Measurements from ENCODE around the gene MPIG6B. TPM values are rescaled to one million over a fixed set of nuclear protein-coding genes. Genes with fewer than 3 reads are reported as not detected.

MPIG6B gene
- total RNA-seq, 1 donor from 2014 or later: not detected

DNA sequence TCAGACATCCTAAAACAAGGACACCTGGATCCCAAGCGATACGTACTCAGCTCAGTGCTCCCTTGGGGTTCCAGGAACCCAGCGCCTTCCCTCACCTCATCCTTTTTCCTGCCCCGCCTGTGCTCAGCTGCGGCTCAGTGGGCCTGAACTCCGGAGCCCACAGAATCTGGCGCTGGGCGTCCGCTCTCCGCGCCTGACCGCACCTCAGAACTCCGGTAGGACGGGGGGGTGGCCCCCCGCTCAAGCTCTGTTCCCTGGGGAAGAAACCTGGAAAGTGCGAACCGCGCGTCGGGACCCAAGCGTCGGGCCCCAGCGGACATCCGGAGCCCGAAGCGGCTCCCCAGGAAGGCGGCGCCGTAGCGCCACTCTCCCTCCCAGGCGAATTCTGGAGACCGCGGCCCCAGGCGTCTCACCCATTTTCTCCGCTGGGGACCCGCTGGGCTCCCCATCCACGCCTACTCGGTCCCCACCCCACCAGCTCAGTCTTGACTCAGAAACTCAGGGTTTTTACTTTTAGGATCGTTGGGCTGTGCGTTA is 42.0 kb upstream of the MPIG6B start:
- peaks cover 5% of the 10 kb centered on the region for H3K36me3 Mint-ChIP-seq (ENCODE audit: low read depth)

DNA sequence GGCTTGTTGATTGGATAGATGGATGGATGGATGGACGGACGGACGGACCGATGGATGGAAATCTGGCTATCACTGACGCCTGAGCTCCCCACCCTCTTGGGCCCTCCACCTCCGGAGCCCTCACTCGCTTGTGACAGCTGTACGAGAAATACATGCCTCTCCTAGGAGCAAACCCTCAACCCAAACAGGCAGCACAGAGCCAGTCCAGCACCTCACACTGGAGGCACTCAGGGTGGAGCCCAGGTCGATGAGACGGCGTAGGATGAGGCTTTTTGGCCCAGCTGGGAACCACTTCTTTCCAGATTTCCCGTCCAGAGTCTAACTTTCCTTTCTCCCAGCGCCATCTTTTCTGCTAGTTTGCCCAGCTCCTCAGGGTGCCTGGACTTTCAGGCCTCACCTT is 39.6 kb upstream of the MPIG6B start:
- peaks cover 12% of the 10 kb centered on the region for H3K36me3 Mint-ChIP-seq (ENCODE audit: low read depth)
- H3K9me3 Mint-ChIP-seq (ENCODE audit: low read depth): no peaks in the 10 kb centered on the region
- no peak for DNase-seq (ENCODE audit: low spot score)
- no peak overlapping the region for H3K27ac Mint-ChIP-seq (ENCODE audit: unreplicated experiment)
- H3K27me3 Mint-ChIP-seq (ENCODE audit: low read depth): no peaks in the 10 kb centered on the region
- TF ChIP-seq, protein P1, sequence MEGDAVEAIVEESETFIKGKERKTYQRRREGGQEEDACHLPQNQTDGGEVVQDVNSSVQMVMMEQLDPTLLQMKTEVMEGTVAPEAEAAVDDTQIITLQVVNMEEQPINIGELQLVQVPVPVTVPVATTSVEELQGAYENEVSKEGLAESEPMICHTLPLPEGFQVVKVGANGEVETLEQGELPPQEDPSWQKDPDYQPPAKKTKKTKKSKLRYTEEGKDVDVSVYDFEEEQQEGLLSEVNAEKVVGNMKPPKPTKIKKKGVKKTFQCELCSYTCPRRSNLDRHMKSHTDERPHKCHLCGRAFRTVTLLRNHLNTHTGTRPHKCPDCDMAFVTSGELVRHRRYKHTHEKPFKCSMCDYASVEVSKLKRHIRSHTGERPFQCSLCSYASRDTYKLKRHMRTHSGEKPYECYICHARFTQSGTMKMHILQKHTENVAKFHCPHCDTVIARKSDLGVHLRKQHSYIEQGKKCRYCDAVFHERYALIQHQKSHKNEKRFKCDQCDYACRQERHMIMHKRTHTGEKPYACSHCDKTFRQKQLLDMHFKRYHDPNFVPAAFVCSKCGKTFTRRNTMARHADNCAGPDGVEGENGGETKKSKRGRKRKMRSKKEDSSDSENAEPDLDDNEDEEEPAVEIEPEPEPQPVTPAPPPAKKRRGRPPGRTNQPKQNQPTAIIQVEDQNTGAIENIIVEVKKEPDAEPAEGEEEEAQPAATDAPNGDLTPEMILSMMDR (IDR thresholded peaks at IDR 0.05): no peak
- H3K4me1 Mint-ChIP-seq (ENCODE audit: low read depth): peaks cover 12% of the 10 kb centered on the region
- no peak overlapping the region for H3K4me3 Mint-ChIP-seq (ENCODE audit: unreplicated experiment)

More for the DNA sequence above, 42.0 kb upstream of the MPIG6B start:
- H3K9me3 Mint-ChIP-seq (ENCODE audit: low read depth): no peaks in the 10 kb centered on the region
- peaks cover 12% of the 10 kb centered on the region for H3K4me1 Mint-ChIP-seq (ENCODE audit: low read depth)
- TF ChIP-seq, protein P1 (IDR thresholded peaks at IDR 0.05): no peak
- no peaks in the 10 kb centered on the region for H3K27me3 Mint-ChIP-seq (ENCODE audit: low read depth)
- peak overlapping the region; percentile 76 for H3K27ac Mint-ChIP-seq (ENCODE audit: unreplicated experiment)
- DNase-seq (ENCODE audit: low spot score): no peak
- H3K4me3 Mint-ChIP-seq (ENCODE audit: unreplicated experiment): peak overlapping the region; percentile 76

DNA sequence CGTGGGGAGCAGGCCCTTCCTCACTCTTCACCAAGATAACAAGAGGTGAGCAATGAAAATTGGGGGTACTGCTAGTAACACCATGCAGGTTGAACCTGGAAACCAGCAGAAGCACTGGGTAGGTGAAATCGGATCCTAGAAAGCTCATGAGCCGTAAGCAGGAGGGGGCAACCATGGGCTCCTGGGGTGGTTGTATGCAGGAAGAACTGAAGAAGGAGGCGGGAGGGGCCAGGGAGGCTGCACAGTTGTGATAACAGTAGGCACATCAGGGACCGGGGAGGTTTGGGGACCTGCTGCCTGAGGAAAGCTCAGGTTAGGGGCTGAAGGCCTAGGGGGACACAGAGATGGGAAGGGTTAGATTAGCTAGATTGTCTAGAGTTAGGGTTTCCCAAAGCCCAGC is 36.7 kb upstream of the MPIG6B start:
- H3K36me3 Mint-ChIP-seq (ENCODE audit: low read depth): peaks cover 19% of the 10 kb centered on the region
- no peak overlapping the region for H3K27ac Mint-ChIP-seq (ENCODE audit: unreplicated experiment)
- peaks cover 2% of the 10 kb centered on the region for H3K4me1 Mint-ChIP-seq (ENCODE audit: low read depth)
- H3K4me3 Mint-ChIP-seq (ENCODE audit: unreplicated experiment): no peak overlapping the region
- no peaks in the 10 kb centered on the region for H3K9me3 Mint-ChIP-seq (ENCODE audit: low read depth)
- no peaks in the 10 kb centered on the region for H3K27me3 Mint-ChIP-seq (ENCODE audit: low read depth)
- TF ChIP-seq, protein P1 (IDR thresholded peaks at IDR 0.05): no peak
- no peak for DNase-seq (ENCODE audit: low spot score)

DNA sequence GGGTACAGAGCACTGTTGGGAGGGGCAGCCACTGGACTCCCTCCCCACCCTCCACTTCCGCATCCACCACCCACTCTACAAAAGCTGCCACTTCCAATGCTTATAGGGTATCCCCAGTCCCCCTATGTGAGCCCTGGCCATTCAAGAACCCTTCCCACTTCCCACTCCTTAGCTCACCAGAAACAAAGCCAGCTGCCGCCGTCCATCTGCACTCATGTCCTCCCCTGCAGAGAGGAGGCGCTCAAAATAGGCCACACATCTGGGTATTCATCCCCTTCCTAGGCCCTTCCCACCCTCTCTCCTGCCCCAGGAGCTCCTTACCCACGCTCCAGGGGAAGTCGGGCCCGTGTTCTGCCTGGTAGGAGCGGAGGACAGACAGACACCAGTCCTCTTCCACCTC is 35.9 kb upstream of the MPIG6B start:
- Mint-ChIP-seq H3K4me1 (ENCODE audit: low read depth) (no peaks in the 10 kb centered on the region), H3K27me3 (ENCODE audit: low read depth) (no peaks in the 10 kb centered on the region), H3K9me3 (ENCODE audit: low read depth) (no peaks in the 10 kb centered on the region), H3K27ac (ENCODE audit: unreplicated experiment) (no peak overlapping the region), H3K36me3 (ENCODE audit: low read depth) (peaks cover 20% of the 10 kb centered on the region), H3K4me3 (ENCODE audit: unreplicated experiment) (no peak overlapping the region)
- no peak for DNase-seq (ENCODE audit: low spot score)
- TF ChIP-seq, protein P1 (IDR thresholded peaks at IDR 0.05): no peak

DNA sequence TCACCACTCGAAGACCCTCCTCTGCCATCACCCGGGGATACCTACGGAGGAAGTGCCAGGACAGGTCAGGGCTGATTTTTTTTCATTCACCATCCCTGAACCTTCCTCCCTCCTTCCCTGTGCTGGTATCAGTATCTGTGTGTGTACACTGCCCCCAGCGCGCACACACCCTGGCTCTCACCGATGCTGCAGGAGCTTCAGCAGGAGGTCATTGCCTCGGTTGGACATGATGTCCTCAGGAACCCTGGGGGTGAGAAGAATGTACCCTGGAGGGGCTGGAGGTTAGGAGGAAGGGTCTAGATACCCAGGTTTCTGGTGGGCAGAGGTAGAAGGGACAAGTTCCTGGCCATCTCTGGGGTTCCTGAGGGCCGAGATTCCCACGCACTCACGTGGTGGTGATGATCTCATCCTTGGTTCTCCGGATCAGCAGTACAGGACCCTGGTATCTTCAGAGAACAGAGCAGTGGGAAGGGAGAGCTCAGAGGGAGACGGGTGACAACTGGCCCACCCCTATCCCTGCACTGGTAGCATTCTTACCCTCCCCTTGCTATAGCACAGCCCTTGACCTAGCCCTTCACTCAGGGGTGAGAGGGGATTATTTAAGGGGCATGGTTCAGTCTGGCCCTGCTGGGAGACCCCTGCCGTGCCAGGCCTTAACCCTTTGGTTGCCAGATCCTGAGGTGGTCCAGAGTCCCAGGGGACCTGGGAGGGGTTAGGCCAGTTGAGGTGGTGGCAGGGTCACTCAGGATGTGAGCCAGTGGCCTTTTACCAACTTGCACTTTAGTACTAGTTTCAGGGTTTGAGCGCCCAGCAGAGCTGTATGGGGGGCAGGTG is 35.1 kb upstream of the MPIG6B start:
- H3K36me3 Mint-ChIP-seq (ENCODE audit: low read depth): peaks cover 26% of the 10 kb centered on the region
- no peak overlapping the region for H3K4me3 Mint-ChIP-seq (ENCODE audit: unreplicated experiment)
- no peak for DNase-seq (ENCODE audit: low spot score)
- H3K27me3 Mint-ChIP-seq (ENCODE audit: low read depth): no peaks in the 10 kb centered on the region
- no peaks in the 10 kb centered on the region for H3K9me3 Mint-ChIP-seq (ENCODE audit: low read depth)
- H3K4me1 Mint-ChIP-seq (ENCODE audit: low read depth): no peaks in the 10 kb centered on the region
- no peak overlapping the region for H3K27ac Mint-ChIP-seq (ENCODE audit: unreplicated experiment)
- TF ChIP-seq, protein P1 (IDR thresholded peaks at IDR 0.05): no peak
